Measurements from ENCODE around the gene CEACAM3. TPM values are rescaled to one million over a fixed set of nuclear protein-coding genes. Genes with fewer than 3 reads are reported as not detected.

The CEACAM3 gene
- total and polyA plus RNA-seq, 4 experiments from 2014 or later, result not detected

DNA sequence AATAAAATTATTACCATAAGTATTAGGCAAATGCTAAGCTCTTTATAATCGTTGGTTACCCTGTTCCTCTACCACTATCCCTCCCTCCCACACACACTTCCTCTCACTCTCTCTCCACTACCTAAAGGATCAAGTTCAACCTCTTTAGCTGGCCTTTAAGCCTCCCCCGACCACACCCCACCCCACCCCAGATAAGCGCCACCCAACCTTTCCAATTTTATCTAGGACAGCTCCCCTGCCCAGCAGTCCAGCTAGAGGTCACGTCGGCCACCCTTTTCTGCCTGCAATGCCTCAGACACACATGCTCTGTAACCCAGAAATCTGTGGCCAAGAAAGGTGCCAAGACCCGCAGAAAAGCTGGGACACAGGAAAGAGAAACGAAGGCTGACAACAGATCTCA, 47.0 kb downstream of the CEACAM3 start:
- H3K27me3 Mint-ChIP-seq, result peaks cover 7 to 11% of the 10 kb centered on the region in 2 donors
- CTCF ChIA-PET (ENCODE audit: partially characterized antibody), result interaction anchor here (1.1 kb wide), 1 partner anchor 21 kb away, joined by 3 read pairs; no protein-coding TSS in a partner anchor
- Histone ChIP-seq H3K27me3 (ENCODE audit: insufficient read depth, low read length) (peaks cover 4% of the 10 kb centered on the region), H3K9me3 (ENCODE audit: control insufficient read depth in 1 of 2, low read length in 2 of 2) (no peaks in the 10 kb centered on the region), H3K4me1 (ENCODE audit: insufficient read depth, low read length) (no peaks in the 10 kb centered on the region), H3K36me3 (ENCODE audit: insufficient read depth, low read length) (no peaks in the 10 kb centered on the region), H3K4me3 (ENCODE audit: low read length in 2 of 2) (no peak overlapping the region), H3K27ac (ENCODE audit: low read depth, low read length) (no peak overlapping the region)
- POLR2A ChIA-PET (ENCODE audit: partially characterized antibody), result no interaction called here
- no peak overlapping the region for H3K4me3 Mint-ChIP-seq
- H3K9me3 Mint-ChIP-seq, result peaks cover 0 to 2% (median 0%) of the 10 kb centered on the region in 8 donors
- intact Hi-C loops (cut with micrococcal nuclease), result no loop called here
- no peaks in the 10 kb centered on the region for H3K4me1 Mint-ChIP-seq
- no peak for DNase-seq
- H3K36me3 Mint-ChIP-seq, result no peaks in the 10 kb centered on the region
- H3K27ac Mint-ChIP-seq, result no peak overlapping the region

DNA sequence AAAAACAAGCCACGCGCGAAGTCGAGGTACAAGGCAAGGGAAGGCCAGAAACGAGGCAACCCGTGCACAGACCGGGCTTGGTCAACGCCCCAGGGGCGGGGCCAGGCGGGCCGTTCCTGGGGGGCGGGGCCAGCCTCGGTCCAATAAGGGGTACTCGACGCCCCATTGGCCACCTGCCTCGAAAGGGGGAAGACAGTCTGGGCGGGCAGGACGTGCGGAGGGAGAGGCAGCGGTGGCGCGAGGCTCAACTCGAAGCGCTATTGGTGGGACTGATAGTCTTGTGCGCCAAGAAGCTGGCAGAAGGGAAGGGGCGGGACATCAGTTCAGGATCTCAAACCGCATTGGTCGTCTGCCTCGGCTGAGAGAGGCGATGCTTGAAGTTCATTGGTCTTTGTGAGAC, 48.2 kb downstream of the CEACAM3 start, which contains the start of gene LYPD4:
Gene LYPD4 (minus strand): TSS at position 83 of the 400 bp plus-strand sequence. CDS start 5,398 bp downstream, outside the sequence.
- Histone ChIP-seq H3K36me3 (ENCODE audit: insufficient read depth, low read length) (no peaks in the 10 kb centered on the region), H3K27ac (ENCODE audit: low read depth, low read length) (no peak within 1 kb of the TSS), H3K4me3 (ENCODE audit: low read length in 2 of 2) (no peak within 1 kb of the TSS), H3K27me3 (ENCODE audit: insufficient read depth, low read length) (no peaks in the 10 kb centered on the region), H3K9me3 (ENCODE audit: control insufficient read depth in 1 of 2, low read length in 2 of 2) (no peaks in the 10 kb centered on the region), H3K4me1 (ENCODE audit: insufficient read depth, low read length) (no peaks in the 10 kb centered on the region)
- Mint-ChIP-seq H3K27ac (peak within 1 kb of the TSS in 1 of 7 donors; percentile 68), H3K4me3 (no peak within 1 kb of the TSS), H3K9me3 (peaks cover 0 to 2% (median 0%) of the 10 kb centered on the region in 8 donors), H3K27me3 (peaks cover 0 to 4% of the 10 kb centered on the region in 2 donors), H3K4me1 (no peaks in the 10 kb centered on the region), H3K36me3 (no peaks in the 10 kb centered on the region)
- intact Hi-C loops (cut with micrococcal nuclease), result no loop called here
- ChIA-PET CTCF (ENCODE audit: partially characterized antibody) (no interaction called here), POLR2A (ENCODE audit: partially characterized antibody) (no interaction called here)
- no peak for DNase-seq

DNA sequence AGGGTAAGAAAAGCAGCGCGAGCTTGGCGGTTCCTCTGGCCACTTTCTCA, 48.4 kb downstream of the CEACAM3 start, which contains the start of gene DMRTC2:
Gene DMRTC2 (plus strand): TSS at position 42 of the 50 bp plus-strand sequence. CDS start 2,387 bp downstream, outside the sequence.
- H3K27me3 Mint-ChIP-seq, result peaks cover 0 to 4% of the 10 kb centered on the region in 2 donors
- H3K4me1 Mint-ChIP-seq, result no peaks in the 10 kb centered on the region
- Histone ChIP-seq H3K9me3 (ENCODE audit: control insufficient read depth in 1 of 2, low read length in 2 of 2) (no peaks in the 10 kb centered on the region), H3K27me3 (ENCODE audit: insufficient read depth, low read length) (no peaks in the 10 kb centered on the region), H3K4me3 (ENCODE audit: low read length in 2 of 2) (no peak within 1 kb of the TSS), H3K36me3 (ENCODE audit: insufficient read depth, low read length) (no peaks in the 10 kb centered on the region), H3K4me1 (ENCODE audit: insufficient read depth, low read length) (no peaks in the 10 kb centered on the region), H3K27ac (ENCODE audit: low read depth, low read length) (no peak within 1 kb of the TSS)
- H3K9me3 Mint-ChIP-seq, result peaks cover 0 to 2% (median 0%) of the 10 kb centered on the region in 8 donors
- CTCF ChIA-PET (ENCODE audit: partially characterized antibody), result no interaction called here
- intact Hi-C loops (cut with micrococcal nuclease), result no loop called here
- no peak within 1 kb of the TSS for H3K4me3 Mint-ChIP-seq
- no peak for DNase-seq
- H3K27ac Mint-ChIP-seq, result peak within 1 kb of the TSS in 1 of 7 donors; percentile 68
- POLR2A ChIA-PET (ENCODE audit: partially characterized antibody), result no interaction called here
- H3K36me3 Mint-ChIP-seq, result no peaks in the 10 kb centered on the region

DNA sequence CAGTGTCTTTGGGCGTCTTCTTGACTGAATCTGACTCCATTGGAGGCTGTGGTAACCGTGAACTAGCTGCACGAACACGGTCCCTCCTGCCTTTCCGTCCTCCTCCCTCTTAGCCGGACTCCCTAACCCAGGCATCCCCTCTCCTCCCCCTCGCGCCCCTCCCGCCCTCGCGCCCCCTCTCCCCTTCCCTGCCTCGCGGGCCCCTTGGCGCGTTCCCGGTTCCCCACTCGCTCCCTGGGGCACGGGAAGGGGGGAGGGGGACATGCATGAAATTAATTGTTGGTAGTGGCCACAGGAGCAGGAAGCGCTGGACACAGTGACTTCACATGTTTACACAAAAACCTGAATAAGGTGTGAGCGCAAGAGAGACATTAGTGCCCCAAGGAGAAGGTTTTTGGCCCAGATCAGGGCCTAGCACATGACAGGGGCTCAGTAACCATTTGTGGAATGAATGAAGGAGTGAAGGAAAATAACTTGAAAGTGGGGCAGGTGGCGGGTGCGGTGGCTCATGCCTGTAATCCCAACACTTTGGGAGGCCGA, 48.7 kb downstream of the CEACAM3 start:
- H3K27ac Mint-ChIP-seq, result no peak overlapping the region
- POLR2A ChIA-PET (ENCODE audit: partially characterized antibody), result no interaction called here
- Histone ChIP-seq H3K4me3 (ENCODE audit: low read length in 2 of 2) (no peak overlapping the region), H3K9me3 (ENCODE audit: control insufficient read depth in 1 of 2, low read length in 2 of 2) (no peaks in the 10 kb centered on the region), H3K27ac (ENCODE audit: low read depth, low read length) (no peak overlapping the region), H3K4me1 (ENCODE audit: insufficient read depth, low read length) (no peaks in the 10 kb centered on the region), H3K27me3 (ENCODE audit: insufficient read depth, low read length) (no peaks in the 10 kb centered on the region), H3K36me3 (ENCODE audit: insufficient read depth, low read length) (no peaks in the 10 kb centered on the region)
- no peaks in the 10 kb centered on the region for H3K36me3 Mint-ChIP-seq
- intact Hi-C loops (cut with micrococcal nuclease), result no loop called here
- H3K4me3 Mint-ChIP-seq, result no peak overlapping the region
- H3K27me3 Mint-ChIP-seq, result peaks cover 0 to 4% of the 10 kb centered on the region in 2 donors
- no peaks in the 10 kb centered on the region for H3K4me1 Mint-ChIP-seq
- H3K9me3 Mint-ChIP-seq, result peaks cover 0 to 2% (median 0%) of the 10 kb centered on the region in 8 donors
- no peak for DNase-seq
- CTCF ChIA-PET (ENCODE audit: partially characterized antibody), result no interaction called here

DNA sequence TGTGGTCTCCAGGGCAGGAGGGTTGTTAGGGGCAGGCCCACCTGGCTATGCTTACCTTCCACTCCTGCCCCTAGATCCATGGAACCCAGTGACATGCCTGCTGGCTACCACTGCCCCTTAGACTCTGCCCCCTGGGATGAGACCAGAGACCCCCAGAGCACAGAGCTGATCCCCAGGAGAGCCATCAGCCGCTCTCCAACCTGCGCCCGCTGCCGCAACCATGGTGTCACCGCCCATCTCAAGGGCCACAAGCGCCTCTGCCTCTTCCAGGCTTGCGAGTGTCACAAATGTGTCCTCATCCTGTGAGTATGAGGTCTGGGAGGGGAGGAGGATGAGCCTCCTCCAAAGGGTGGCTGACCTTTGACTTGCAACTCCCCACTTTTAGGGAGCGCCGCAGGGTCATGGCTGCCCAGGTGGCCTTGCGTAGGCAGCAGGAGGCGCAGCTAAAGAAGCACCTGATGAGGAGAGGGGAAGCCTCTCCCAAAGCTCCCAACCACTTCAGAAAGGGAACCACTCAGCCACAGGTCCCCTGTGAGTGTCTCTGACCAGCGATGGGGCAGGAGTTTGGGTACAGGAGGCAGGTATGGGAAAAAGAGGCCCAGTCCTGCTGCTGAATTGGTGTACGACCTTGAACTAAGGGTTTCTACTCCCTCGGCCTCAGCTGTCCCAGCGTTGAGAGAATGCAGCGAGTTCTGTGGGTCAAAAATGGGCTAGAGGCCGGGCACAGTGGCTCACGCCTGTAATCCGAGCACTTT, 51.1 kb downstream of the CEACAM3 start:
- CTCF ChIA-PET (ENCODE audit: partially characterized antibody), result no interaction called here
- H3K9me3 Mint-ChIP-seq, result peaks cover 0 to 2% (median 0%) of the 10 kb centered on the region in 8 donors
- POLR2A ChIA-PET (ENCODE audit: partially characterized antibody), result no interaction called here
- no peak overlapping the region for H3K4me3 ChIP-seq (ENCODE audit: low read length in 2 of 2)
- no peaks in the 10 kb centered on the region for H3K4me1 Mint-ChIP-seq
- peaks cover 0 to 3% of the 10 kb centered on the region in 2 donors for H3K27me3 Mint-ChIP-seq
- H3K27me3 ChIP-seq (ENCODE audit: insufficient read depth, low read length), result no peaks in the 10 kb centered on the region
- no peaks in the 10 kb centered on the region for H3K36me3 ChIP-seq (ENCODE audit: insufficient read depth, low read length)
- H3K4me3 Mint-ChIP-seq, result no peak overlapping the region
- DNase-seq, result no peak
- H3K9me3 ChIP-seq (ENCODE audit: control insufficient read depth in 1 of 2, low read length in 2 of 2), result no peaks in the 10 kb centered on the region
- intact Hi-C loops (cut with micrococcal nuclease), result no loop called here
- H3K36me3 Mint-ChIP-seq, result no peaks in the 10 kb centered on the region
- H3K27ac ChIP-seq (ENCODE audit: low read depth, low read length), result no peak overlapping the region
- no peaks in the 10 kb centered on the region for H3K4me1 ChIP-seq (ENCODE audit: insufficient read depth, low read length)
- no peak overlapping the region for H3K27ac Mint-ChIP-seq

DNA sequence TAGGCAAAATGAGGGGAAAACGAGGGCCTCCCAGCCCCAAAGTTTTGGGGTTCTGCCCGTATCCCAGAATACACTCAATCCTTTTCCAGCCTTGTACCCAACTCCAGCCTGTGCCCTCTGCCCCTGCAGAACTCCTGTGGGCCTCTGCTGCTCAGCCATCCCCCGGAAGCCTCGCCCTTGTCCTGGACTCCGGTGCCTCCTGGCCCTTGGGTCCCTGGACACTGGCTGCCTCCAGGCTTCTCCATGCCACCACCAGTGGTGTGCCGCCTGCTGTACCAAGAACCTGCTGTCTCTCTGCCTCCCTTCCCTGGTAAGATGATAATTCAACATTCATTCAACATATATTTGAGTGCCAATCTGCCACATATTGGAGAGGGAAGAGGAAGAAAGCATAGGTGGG, 52.3 kb downstream of the CEACAM3 start:
- intact Hi-C loops (cut with micrococcal nuclease), result no loop called here
- peaks cover 0 to 4% of the 10 kb centered on the region in 2 donors for H3K27me3 Mint-ChIP-seq
- Histone ChIP-seq H3K27me3 (ENCODE audit: insufficient read depth, low read length) (no peaks in the 10 kb centered on the region), H3K4me3 (ENCODE audit: low read length in 2 of 2) (no peak overlapping the region), H3K4me1 (ENCODE audit: insufficient read depth, low read length) (no peaks in the 10 kb centered on the region), H3K9me3 (ENCODE audit: control insufficient read depth in 1 of 2, low read length in 2 of 2) (no peaks in the 10 kb centered on the region), H3K27ac (ENCODE audit: low read depth, low read length) (no peak overlapping the region), H3K36me3 (ENCODE audit: insufficient read depth, low read length) (no peaks in the 10 kb centered on the region)
- no peak overlapping the region for H3K4me3 Mint-ChIP-seq
- ChIA-PET POLR2A (ENCODE audit: partially characterized antibody) (interaction anchor here (1.6 kb wide), 1 partner anchor 24 kb away, joined by 3 read pairs; no protein-coding TSS in a partner anchor), CTCF (ENCODE audit: partially characterized antibody) (no interaction called here)
- DNase-seq, result no peak
- peak overlapping the region in 1 of 7 donors; percentile 40 for H3K27ac Mint-ChIP-seq
- peaks cover 0 to 2% (median 0%) of the 10 kb centered on the region in 8 donors for H3K9me3 Mint-ChIP-seq
- no peaks in the 10 kb centered on the region for H3K36me3 Mint-ChIP-seq
- no peaks in the 10 kb centered on the region for H3K4me1 Mint-ChIP-seq

DNA sequence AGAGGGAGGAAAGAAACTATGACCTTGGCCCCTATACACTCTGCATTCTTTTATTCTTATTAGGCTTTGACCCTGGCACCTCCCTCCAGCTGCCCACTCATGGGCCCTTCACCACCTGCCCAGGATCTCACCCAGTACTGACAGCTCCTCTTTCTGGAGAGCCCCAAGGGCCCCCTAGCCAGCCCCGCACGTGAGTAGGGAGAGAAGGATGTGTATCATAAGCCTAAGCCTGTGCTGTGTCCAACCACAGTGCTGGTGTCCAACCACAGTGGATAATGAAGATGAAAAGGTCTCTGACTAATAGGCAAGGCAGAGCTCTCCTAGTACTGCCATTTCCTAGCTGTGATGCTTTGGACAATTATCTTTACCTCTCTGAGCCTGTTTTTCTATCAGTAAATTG, 52.7 kb downstream of the CEACAM3 start:
- no peaks in the 10 kb centered on the region for H3K36me3 Mint-ChIP-seq
- Histone ChIP-seq H3K4me3 (ENCODE audit: low read length in 2 of 2) (no peak overlapping the region), H3K9me3 (ENCODE audit: control insufficient read depth in 1 of 2, low read length in 2 of 2) (no peaks in the 10 kb centered on the region), H3K4me1 (ENCODE audit: insufficient read depth, low read length) (no peaks in the 10 kb centered on the region), H3K27me3 (ENCODE audit: insufficient read depth, low read length) (no peaks in the 10 kb centered on the region), H3K36me3 (ENCODE audit: insufficient read depth, low read length) (no peaks in the 10 kb centered on the region), H3K27ac (ENCODE audit: low read depth, low read length) (no peak overlapping the region)
- intact Hi-C loops (cut with micrococcal nuclease), result no loop called here
- H3K27me3 Mint-ChIP-seq, result peaks cover 0 to 4% of the 10 kb centered on the region in 2 donors
- no peak overlapping the region for H3K4me3 Mint-ChIP-seq
- no peaks in the 10 kb centered on the region for H3K4me1 Mint-ChIP-seq
- POLR2A ChIA-PET (ENCODE audit: partially characterized antibody), result interaction anchor here (1.0 to 1.6 kb wide), 2 partner anchors 18 to 24 kb away, joined by 3 read pairs; no protein-coding TSS in a partner anchor
- CTCF ChIA-PET (ENCODE audit: partially characterized antibody), result interaction anchor here (1.2 kb wide), 1 partner anchor 18 kb away, joined by 3 read pairs; no protein-coding TSS in a partner anchor
- DNase-seq, result no peak
- H3K27ac Mint-ChIP-seq, result no peak overlapping the region
- H3K9me3 Mint-ChIP-seq, result no peaks in the 10 kb centered on the region

All from CD4-positive, alpha-beta memory T cell (primary cell).